ENCODE measurements around the gene MAPK8. TPM values are rescaled to one million over a fixed set of nuclear protein-coding genes. Genes with fewer than 3 reads are reported as not detected.

Gene MAPK8
- total RNA-seq: 50.8 and 59.5 TPM in 2 replicates

DNA sequence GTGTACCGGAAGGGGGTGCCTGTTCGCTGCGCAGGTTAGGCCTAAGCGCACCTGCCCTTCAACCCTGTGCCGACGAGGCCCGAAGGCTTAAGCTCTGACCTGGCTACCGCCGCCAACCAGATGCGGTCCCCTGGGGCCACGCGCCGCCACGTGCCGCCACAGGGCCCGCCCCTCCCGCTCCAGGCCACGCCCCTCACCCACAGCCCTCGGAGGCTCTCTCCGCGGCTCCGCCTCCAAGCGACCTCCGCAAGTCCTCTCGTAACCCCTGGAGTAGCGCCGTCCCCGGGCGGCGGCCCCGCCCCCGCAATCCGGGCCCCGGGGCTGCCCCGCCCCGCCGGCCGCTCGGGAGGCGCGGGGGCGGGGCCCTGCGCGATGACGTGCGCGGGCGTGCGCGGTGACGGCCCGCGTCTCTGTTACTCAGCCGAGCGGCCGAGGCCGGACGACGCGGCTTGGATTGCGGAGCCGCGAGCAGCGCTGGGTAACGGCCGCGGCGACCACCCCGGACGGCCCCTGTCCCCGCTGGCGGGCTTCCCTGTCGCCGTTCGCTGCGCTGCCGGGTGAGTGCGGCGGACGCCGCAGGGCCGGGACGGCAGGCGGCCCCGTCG, at the start of gene MAPK8:
Gene MAPK8 (plus strand): TSS at position 413 of the 605 bp plus-strand sequence. CDS start 94,984 bp downstream, outside the sequence.

DNA sequence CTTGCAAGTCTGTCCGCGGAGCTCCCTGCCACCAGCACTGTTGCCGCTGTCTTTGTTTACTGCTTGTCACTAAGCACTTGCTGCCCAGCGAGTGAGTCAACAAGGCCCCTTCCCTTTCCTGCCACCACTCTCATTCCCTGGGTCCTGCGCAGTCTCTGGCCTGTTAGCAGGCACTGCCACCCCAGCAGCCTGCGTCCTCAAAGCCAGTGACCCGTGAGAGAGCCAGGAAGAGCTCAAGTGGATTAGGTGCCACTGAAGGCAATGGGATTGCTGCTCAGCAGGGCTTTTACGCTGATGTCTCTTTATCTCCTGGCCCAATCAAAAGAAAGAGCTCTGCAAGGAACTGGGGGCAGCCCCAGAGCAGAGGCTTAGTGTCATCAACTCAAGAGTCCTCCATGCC, 31.8 kb upstream of the MAPK8 start, which contains the start of gene FRMPD2:
Gene FRMPD2 (minus strand): TSS at position 61 of the 400 bp plus-strand sequence. CDS start 129 bp downstream, outside the sequence.

Other genes starting within 250 kb of the MAPK8 start
- 0.24 and 1.7 TPM in 2 replicates for gene FRMPD2, start 32.0 kb upstream of the MAPK8 start, total RNA-seq

Data from tracheal epithelial cell (primary cell).